Activated T-cell treated with anti-CD3 and anti-CD28 coated beads, Interleukin-2, amount 50 U/mL, for 1 hour (primary cell): Measurements from ENCODE around the gene GRIN2A.

Source experiments
- DNase-seq: peaks from one replicate; pipeline ENCODE4 v3.0.0-alpha.2; 2020

The GRIN2A gene

DNA sequence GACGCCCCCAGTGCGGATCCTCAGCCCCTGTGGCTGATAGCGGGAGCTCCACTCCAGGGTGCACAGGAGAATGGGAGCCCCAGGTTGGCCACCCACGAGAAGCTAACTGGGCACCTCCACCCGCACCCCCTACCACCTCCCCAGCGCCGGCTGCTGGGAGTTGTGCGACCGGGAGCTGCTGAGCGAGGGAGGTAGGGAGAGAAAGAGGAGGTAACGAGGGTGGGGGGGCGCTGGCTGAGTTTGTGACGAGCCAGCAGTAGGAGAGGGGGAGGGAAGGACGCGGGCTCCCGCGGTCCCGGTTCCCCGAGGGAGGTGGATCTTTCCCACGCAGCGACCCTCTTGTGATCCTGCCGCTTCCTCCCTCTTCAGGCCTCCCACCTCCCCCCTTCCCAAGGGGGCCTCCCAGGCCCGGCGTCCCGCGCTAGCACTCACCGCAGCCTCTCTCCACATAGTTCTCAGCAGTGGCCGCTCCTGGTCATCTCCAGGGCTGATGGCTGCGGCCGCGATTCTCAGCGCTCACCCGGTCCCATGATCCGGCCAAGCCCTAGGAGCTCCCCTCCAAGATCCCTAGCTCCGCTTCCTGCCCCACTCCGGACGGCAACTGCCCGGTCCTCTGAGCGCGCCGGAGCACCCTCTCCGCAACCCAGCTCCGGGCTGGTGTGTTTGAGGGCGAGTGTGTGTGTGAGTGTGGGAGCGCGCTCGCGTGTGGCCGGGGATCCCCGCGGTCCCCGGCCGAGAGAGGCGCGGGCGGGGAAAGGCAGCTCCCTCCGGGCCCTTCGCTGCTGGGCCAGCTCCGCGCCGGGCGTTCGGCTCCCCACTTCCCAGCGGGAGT lies at the start of gene GRIN2A:
Gene GRIN2A (minus strand): TSS at position 207 of the 832 bp plus-strand sequence. CDS start 2,017 bp downstream, outside the sequence.
- DNase-seq, result no peak

DNA sequence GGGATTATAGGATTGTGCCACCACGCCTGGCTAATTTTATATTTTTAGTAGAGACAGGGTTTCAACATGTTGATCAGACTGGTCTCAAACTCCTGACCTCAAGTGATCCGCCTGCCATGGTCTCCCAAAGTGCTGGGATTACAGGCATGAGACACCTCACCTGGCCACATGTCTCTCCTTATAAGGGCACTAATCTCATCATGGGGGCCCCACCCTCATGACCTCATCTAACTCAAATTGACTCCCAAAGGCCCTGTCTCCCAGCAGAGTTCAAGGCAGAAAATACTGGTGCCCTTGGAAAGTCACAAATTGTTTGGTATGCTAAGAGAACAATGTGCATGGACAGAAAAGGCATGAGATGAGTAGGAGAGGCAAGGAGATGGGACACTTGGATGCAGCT lies 49.3 kb upstream of the GRIN2A start:
- no peak for DNase-seq

DNA sequence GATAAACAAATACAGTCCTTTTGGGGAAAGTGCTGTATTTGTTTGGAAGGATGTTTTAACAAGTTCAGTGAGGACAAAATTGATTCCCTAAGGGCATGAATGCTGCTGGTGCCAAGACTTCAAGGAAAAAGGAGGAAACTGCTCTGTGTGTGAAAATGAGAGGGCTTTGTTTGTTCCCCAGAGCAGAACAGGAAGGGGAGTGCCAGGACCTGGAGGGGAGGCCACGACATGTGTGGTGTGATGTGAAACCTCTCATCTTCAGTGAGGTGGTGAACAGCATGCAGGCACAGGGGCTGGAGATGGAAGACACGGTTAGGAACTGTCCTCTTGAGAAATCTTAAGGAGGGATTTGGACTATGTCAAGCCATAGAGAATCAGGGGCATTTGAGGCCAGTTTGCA lies 46.6 kb upstream of the GRIN2A start:
- DNase-seq, result no peak

DNA sequence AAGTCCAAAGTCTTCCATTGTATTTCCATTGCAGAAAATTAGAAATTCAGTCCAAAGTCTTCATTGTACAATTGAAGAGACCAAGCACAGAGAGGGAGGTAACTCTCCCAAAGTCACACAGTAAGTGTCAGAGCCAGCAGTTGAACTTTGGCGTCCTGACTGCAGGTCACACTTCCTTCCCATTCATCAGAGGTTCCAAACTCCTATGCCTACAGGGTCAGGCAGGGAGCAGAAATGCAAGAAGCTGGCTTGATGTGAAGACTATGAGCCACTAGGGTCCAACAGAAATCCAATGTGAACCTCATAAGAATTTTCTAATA lies 44.7 kb upstream of the GRIN2A start:
- no peak for DNase-seq

DNA sequence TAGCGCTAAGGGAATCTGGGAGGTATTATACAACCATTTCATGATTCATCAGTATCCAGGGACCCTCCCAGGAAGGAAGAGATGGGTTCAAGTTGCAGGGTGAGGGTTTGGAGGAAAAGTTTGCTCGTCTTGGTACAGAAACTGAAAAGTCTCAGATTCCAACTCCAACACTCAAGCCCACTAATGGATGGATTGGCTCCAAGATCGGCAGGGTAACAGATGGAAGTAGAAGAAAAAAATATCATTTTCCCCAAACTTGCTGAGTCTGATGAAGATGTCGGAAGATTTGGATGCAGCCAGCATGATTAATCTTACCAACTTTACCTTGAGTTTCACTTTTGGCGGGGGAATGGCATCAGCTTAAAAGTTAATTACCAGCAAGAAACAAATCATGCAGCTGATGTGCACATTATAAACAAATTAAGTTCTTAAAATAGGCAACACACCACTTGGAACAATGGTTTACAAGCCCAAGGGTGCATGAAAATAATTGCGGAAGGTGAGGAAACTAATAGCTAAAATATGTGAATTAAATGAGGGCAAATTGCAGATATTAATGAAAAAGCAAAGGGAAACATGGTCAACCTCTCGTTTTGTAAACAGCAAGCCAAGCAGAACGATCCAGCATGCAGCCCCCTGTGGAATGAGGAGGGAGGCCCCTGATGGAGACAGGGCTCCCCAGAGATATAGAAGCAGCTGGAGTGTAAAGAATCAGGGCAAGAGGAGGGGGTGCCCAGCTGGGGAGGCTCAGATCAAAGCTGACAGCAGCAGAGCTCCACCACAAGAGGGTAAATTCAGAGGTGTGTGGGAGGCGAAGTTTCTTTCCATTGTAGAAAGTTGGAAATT lies 44.1 kb upstream of the GRIN2A start:
- no peak for DNase-seq

DNA sequence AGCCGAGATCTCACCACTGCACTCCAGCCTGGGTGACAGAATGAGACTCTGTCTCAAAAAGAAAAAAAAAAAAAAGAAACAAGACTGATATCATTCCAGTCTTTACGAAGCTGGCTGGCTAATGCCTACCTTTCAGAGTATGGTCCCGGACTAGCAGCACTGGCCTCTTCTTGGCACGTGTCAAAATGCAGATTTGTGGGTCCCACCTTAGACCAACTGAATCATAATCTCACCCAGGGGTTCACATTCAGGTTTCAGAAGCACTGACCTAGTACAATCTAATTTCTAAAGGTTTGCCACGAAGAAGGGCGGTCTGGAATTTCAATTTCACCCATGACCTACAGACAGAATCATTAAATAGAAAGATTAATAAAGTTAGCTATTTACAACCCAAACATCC lies 43.4 kb upstream of the GRIN2A start:
- DNase-seq, result no peak

GRCh38 chr16:10224850-10225249 lies 42.6 kb upstream of the GRIN2A start:
- DNase-seq, result no peak

DNA sequence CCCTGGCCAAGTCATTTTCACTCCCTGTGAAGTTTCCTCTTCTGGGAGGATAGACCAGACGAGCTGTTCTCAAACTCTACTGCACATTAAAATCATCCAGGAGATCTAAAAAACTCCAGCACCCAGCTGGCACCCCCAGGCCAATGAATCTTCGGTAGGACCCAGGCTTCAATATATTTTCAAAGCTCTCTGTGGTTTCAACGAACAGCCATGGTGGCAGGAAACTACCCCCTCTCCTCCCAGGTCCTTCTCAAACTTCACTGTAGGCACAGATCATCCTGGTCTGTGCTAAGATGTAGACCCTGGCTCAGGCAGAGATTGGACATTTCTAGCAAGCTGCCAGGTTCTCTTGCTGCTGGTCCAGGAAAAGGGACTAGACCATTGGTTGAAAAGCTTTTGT lies 38.7 kb upstream of the GRIN2A start:
- no peak for DNase-seq

GRCh38 chr16:10219742-10220141 lies 37.5 kb upstream of the GRIN2A start:
- no peak for DNase-seq

- no peak for DNase-seq
These were observed 36.4 kb upstream of the GRIN2A start for GRCh38 chr16:10218490-10219206.

GRCh38 chr16:10213748-10214147 lies 31.5 kb upstream of the GRIN2A start:
- no peak for DNase-seq

GRCh38 chr16:10210944-10211343 lies 28.7 kb upstream of the GRIN2A start:
- DNase-seq, result no peak

DNA sequence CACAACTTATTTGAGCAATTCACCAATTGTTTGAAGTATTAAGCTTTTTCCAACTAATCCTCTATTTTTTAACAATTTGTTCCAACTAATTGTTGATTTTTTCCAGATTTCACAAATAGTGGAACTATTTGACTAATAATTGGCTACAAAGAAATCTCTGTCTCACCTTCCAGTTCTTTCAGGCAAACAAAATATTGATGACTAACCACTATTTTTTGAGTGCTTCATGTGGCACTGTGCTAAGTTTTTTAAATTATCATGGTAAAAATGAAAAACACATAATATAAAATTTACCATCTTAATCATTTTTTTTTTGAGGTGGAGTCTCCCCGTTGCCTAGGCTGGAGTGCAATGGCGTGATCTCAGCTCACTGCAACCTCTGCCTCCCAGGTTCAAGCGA lies 24.6 kb upstream of the GRIN2A start:
- DNase-seq, result no peak

- DNase-seq, result no peak
These were observed 24.0 kb upstream of the GRIN2A start for GRCh38 chr16:10206215-10206614.

GRCh38 chr16:10205688-10206087 lies 23.5 kb upstream of the GRIN2A start:
- DNase-seq, result no peak

GRCh38 chr16:10202649-10203048 lies 20.4 kb upstream of the GRIN2A start:
- DNase-seq, result no peak

DNA sequence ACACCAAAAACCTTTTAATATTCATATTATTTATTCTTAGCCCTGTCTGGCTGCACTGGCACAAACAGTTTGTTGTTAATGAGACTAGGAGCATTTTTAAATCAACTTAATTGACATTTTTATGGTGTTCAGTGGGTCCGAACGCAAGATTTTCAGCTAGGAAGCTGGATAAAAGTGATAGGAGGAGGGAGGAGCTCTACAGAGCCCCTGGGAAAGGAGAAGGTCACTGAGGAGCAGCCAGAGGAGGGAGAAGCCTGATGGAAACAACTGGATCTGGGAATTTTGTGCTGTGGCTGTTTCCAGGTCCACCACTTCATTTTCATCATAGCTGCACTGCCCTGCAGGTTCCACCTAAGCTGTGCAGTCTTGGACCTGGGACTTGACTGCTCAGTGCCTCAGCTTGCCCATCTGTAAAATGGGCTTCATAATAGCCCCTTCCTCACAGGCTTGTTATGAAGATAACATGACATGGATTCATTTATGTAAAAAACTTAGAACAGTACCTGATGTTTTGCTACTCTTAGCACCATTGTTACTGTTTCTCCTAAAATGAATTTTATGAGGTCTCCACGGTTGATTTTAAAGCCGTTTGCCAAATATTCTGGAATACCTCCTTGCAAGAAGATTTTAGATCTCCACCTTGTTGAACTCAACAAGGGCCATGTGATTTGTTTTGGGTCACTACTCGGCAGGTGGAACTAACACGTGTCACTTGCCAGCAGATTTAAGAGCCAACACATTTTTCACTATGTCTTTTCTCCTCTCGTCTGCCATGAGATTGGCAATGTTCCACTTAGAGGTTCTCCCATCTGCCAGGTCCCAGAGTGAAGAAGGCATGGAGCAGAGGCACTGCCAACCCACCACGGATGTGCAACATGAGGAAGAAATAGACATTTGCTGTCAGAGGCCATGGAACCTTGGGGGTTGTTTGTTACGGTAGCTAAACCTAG lies 18.7 kb upstream of the GRIN2A start:
- DNase-seq, result no peak

DNA sequence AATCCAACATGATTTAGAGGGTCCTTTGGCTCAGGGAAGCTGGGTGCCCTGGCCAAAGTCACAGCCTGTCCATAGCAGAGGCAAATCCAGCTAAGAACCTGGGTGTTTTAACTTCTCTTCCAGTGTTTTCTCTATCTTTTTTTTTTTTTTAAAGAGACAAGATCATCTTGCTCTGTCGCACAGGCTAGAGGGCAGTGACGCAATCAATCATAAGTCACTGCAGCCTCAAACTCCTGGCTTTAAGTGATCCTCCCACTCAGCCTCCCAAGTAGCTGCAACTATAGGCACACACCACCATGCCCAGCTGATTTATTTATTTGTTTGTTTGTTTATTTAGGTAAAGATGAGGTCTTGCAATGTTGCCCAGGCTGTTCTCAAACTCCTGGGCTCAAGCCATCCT lies 14.8 kb upstream of the GRIN2A start:
- no peak for DNase-seq

GRCh38 chr16:10191096-10191495 lies 8.9 kb upstream of the GRIN2A start:
- no peak for DNase-seq

DNA sequence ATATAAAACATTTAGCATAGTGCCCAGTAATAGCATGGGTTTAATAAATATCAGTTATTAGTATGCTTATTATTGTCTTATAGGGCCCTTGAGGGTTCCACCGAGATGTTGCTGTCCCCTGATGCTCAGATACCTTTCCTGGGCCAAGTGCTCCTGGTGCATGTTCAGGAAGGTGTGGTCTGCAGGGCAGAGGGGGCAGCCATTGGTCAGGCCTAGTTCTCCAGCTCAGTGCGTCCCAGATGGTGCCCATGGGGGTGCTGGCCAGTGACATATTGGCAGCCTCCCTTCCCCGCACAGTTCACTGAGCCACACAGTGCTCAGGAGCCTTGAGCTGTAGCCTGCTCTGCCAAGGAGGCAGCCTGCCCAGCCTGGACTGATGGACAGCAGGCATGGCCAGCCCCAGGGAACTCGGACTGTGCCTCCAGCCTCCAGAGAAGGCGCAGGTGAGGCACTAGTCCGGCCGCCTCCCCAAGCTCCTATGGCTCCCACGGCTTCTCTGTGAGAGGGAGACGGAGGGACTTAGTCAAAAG lies 7.7 kb upstream of the GRIN2A start:
- DNase-seq, result no peak

DNA sequence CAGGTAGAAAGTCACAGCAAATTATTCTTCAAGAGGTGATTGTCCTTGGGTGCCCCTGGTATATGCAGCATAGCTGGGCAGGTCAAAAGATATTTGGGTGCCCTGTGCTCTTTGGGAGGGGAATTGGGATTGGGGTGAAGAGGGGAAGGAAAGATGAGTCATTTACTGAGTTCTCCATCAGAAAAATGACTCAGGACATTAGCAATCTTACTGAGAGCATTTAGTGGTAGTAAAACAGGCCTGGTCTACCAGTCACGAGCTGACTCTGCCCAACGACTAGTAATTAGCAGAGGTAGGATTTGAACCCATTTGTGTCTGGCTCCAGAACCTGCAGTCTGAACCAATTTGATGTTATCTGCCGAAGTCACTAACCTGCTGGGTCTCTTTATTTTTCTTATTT lies 6.0 kb upstream of the GRIN2A start:
- no peak for DNase-seq
